HepG2 (cell line): ENCODE data around the gene CHD9. TPM values are rescaled to one million over a fixed set of nuclear protein-coding genes. Genes with fewer than 3 reads are reported as not detected.

Source experiments
- DMAP1 ChIP-seq: IDR thresholded peaks from 2 replicates; pipeline ENCODE4 v1.6.1; 2016
- FLYWCH1 ChIP-seq: sonication (generic); formaldehyde crosslinking; IDR thresholded peaks from 2 replicates; pipeline ENCODE4 v1.8.1; 2023; ENCODE audit warnings: mild to moderate bottlenecking, missing genetic modification reagents
- KMT2A ChIP-seq: sonication (generic); formaldehyde crosslinking; IDR thresholded peaks from 2 replicates; pipeline ENCODE4 v1.4.0; 2020; ENCODE audit warnings: missing genetic modification reagents
- NFAT5 ChIP-seq: sonication (generic); formaldehyde crosslinking; IDR thresholded peaks from 2 replicates; pipeline ENCODE4 v1.4.0; 2020; ENCODE audit warnings: missing genetic modification reagents
- SIX4 ChIP-seq: sonication (generic); formaldehyde crosslinking; IDR thresholded peaks from 2 replicates; pipeline ENCODE4 v1.4.0; 2020; ENCODE audit warnings: missing genetic modification reagents
- SOX6 ChIP-seq, 2 experiments: fragments of 450-650 bp in 1 of 2; sonication (generic) in 1 of 2; formaldehyde crosslinking in 1 of 2; IDR thresholded peaks; 2 replicates each; pipeline versions ENCODE4 v1.4.0 to v1.6.1; 2017 to 2020; ENCODE audit warnings: antibody characterized with exemption in 1 of 2, mild to moderate bottlenecking in 1 of 2, missing genetic modification reagents in 1 of 2
- SRF ChIP-seq: IDR thresholded peaks from 2 replicates; pipeline ENCODE4 v1.6.1; 2011; ENCODE audit warnings: mild to moderate bottlenecking, low read depth, low read length, moderate library complexity
- TSC22D2 ChIP-seq: sonication (generic); formaldehyde crosslinking; IDR thresholded peaks from 2 replicates; pipeline ENCODE4 v1.5.1; 2020; ENCODE audit warnings: missing genetic modification reagents, mild to moderate bottlenecking, borderline replicate concordance
- ZNF136 ChIP-seq: sonication (generic); formaldehyde crosslinking; IDR thresholded peaks from 2 replicates; pipeline ENCODE4 v1.8.1; 2022; ENCODE audit warnings: low read depth, mild to moderate bottlenecking, moderate library complexity, missing genetic modification reagents
- ZNF205 ChIP-seq: IDR thresholded peaks from 2 replicates; pipeline ENCODE4 v1.6.1; 2018; ENCODE audit warnings: missing biosample characterization, missing genetic modification reagents
- ZNF556 ChIP-seq: sonication (generic); formaldehyde crosslinking; IDR thresholded peaks from 2 replicates; pipeline ENCODE4 v1.4.0; 2020; ENCODE audit warnings: mild to moderate bottlenecking, missing genetic modification reagents, borderline replicate concordance
- ZNF557 ChIP-seq: sonication (generic); formaldehyde crosslinking; IDR thresholded peaks from 2 replicates; pipeline ENCODE4 v1.4.0; 2020; ENCODE audit warnings: missing genetic modification reagents
- polyA plus RNA-seq, 8 experiments: library from polyadenylated mRNA; depleted of rRNA in 3 of 8; stranded (reverse) in 7 of 8; unstranded in 1 of 8; fragments of >200 nt; fragmentation: Illumina TruSeq in 4 of 8; extraction: Trizol in 4 of 8; gene quantifications; 2 replicates each; pipeline versions ENCODE4 v1.2.1 to v1.2.3, GENCODE V29; 2011 to 2016; ENCODE audit warnings: low read depth in 4 of 8, missing spikeins in 1 of 8, mixed read lengths in 1 of 8; ENCODE audit not compliant: insufficient read depth in 1 of 8
- total RNA-seq, 5 experiments: library from RNA; depleted of rRNA; stranded (reverse); fragments of >200 nt; fragmentation: Illumina TruSeq; extraction: Trizol; gene quantifications; 2 replicates each; pipeline ENCODE4 v1.2.3, GENCODE V29; 2016; ENCODE audit warnings: low read depth in 1 of 5
- TF ChIP-seq, protein P1 (sequence below): sonication (generic); formaldehyde crosslinking; IDR thresholded peaks from 2 replicates; pipeline ENCODE4 v1.4.0; 2020; ENCODE audit warnings: mild to moderate bottlenecking, missing genetic modification reagents
- TF ChIP-seq, protein P2 (sequence below): IDR thresholded peaks from 2 replicates; pipeline ENCODE4 v1.6.1; 2012; ENCODE audit warnings: inconsistent platforms

CHD9 gene
- total and polyA plus RNA-seq, 2 of the 13 experiments (the other 11 are each of a cell fraction or from before 2014, with no cell fraction given), result 23.4 to 27.7 TPM

- TF ChIP-seq, protein P1, sequence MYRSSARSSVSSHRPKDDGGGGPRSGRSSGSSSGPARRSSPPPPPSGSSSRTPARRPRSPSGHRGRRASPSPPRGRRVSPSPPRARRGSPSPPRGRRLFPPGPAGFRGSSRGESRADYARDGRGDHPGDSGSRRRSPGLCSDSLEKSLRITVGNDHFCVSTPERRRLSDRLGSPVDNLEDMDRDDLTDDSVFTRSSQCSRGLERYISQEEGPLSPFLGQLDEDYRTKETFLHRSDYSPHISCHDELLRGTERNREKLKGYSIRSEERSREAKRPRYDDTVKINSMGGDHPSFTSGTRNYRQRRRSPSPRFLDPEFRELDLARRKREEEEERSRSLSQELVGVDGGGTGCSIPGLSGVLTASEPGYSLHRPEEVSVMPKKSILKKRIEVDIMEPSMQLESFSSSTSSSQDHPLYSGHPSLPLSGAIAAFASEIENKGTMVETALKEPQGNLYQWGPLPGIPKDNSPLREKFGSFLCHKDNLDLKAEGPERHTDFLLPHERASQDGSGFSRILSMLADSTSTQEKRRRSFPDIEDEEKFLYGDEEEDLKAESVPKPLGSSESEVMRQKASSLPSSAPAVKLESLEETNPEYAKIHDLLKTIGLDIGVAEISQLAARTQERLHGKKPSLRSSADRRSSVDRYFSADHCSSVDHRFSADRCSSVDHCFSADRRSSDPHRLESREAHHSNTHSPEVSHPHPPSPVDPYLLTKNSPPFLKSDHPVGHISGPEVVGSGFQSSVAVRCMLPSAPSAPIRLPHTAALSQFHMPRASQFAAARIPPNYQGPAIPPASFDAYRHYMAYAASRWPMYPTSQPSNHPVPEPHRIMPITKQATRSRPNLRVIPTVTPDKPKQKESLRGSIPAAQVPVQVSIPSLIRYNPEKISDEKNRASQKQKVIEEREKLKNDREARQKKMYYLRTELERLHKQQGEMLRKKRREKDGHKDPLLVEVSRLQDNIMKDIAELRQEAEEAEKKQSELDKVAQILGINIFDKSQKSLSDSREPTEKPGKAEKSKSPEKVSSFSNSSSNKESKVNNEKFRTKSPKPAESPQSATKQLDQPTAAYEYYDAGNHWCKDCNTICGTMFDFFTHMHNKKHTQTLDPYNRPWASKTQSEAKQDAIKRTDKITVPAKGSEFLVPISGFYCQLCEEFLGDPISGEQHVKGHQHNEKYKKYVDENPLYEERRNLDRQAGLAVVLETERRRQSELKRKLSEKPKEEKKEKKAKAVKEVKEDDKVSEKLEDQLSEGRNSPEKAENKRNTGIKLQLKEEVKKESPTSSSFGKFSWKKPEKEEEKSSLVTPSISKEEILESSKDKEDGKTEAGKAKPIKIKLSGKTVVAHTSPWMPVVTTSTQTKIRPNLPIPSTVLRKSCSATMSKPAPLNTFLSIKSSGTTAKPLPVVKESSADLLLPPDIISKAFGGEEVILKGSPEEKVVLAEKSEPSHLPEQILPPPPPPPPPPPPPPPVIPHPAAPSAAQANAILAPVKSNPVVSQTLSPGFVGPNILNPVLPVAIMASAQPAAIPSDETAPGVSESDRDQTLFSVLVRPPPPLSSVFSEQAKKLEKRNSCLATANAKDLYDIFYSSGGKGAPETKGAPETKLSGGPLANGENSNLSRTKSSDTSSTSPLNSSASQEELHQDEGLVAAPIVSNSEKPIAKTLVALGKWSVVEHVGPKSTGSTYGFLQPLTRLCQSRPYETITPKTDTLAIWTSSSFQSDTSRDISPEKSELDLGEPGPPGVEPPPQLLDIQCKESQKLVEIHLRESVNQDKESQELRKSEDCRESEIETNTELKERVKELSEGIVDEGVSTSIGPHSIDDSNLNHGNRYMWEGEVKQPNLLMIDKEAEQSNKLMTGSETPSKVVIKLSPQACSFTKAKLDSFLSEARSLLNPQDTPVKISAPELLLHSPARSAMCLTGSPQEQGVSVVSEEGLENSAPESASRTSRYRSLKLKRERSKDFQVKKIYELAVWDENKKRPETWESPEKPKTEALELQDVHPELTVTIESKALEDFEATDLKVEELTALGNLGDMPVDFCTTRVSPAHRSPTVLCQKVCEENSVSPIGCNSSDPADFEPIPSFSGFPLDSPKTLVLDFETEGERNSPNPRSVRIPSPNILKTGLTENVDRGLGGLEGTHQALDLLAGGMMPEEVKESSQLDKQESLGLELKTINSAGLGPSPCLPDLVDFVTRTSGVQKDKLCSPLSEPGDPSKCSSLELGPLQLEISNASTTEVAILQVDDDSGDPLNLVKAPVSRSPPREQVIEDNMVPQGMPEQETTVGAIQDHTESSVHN (CRISPR knock-in tag), result no peak
- peak; percentile 72; the same call in 1 of the 2 replicates for TF ChIP-seq NFAT5 (CRISPR knock-in tag)
- TF ChIP-seq SIX4 (CRISPR knock-in tag), result peak; percentile 38; the same call in 1 of the 2 replicates
- TF ChIP-seq FLYWCH1, result no peak; the same call in 1 of the 2 replicates
- peak; percentile 86 for TF ChIP-seq TSC22D2
- TF ChIP-seq ZNF556 (CRISPR knock-in tag), result no peak
- no peak for TF ChIP-seq SOX6 (IDR thresholded peaks at IDR 0.05)
- peak; percentile 90 for TF ChIP-seq SOX6 (CRISPR knock-in tag; IDR thresholded peaks at IDR 0.05)
- TF ChIP-seq SRF, result 0 out of 2 replicates have a peak, but pooled peaks have one; percentile 13
- peak; percentile 96 for TF ChIP-seq ZNF136
- peak; percentile 96 for TF ChIP-seq DMAP1 (CRISPR knock-in tag)
- TF ChIP-seq ZNF205 (CRISPR knock-in tag), result peak; percentile 86; the same call in 1 of the 2 replicates
- peak; percentile 39; the same call in 1 of the 2 replicates for TF ChIP-seq ZNF557 (CRISPR knock-in tag)
- TF ChIP-seq KMT2A (CRISPR knock-in tag), result peak; percentile 99
- TF ChIP-seq, protein P2, sequence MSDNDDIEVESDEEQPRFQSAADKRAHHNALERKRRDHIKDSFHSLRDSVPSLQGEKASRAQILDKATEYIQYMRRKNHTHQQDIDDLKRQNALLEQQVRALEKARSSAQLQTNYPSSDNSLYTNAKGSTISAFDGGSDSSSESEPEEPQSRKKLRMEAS, result peak; percentile 98
Observed at GRCh38 chr16:53054670-53055485, at the start of gene CHD9 (continued).
